Measurements from ENCODE around the gene SRRM4. TPM values are rescaled to one million over a fixed set of nuclear protein-coding genes. Genes with fewer than 3 reads are reported as not detected.

SRRM4 gene
- total RNA-seq, 3 donors from 2014 or later, result 0.32 TPM; not detected in 2

DNA sequence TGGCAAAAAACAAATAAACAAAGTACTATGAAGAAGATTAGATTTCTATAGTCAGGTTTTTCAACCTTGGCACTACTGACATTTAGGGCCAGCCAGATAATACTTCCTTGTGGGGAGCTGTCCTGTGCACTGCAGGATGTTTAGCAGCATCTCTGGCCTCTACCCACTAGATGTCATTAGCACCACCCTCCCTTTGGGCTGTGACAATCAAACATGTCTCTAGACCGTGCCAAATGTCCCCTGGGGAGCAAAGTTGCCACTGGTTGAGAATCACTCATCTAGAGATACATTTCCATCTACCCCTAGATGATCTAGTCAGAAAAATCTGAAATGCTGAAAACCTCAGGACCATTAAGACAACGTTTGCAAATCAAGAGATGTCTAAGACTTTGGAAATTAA lies 29.9 kb downstream of the SRRM4 start:
- no peak for DNase-seq
- intact Hi-C loops (cut with DNase I, micrococcal nuclease), result no loop called here

DNA sequence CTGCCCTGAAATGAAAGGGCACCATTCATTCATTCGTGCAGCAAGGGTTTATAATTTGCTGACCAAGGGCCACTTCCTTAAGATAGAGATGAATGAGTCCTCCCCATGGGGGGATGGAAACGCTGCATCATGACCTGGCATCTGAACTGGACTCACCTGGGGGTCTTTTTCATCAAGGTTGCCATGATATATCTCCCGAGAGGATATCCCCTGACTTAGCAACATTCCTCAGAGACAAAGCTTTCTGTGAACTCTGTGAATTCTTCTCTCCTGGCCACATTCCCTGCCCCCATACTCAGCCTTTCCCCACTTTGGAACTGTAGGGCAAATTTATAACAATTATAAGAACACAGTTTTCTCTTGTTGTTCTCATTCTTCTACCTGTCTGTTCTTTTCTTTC lies 30.8 kb downstream of the SRRM4 start:
- intact Hi-C loops (cut with DNase I, micrococcal nuclease), result no loop called here
- H3K4me1 ChIP-seq (ENCODE audit: low read depth), result no peaks in the 10 kb centered on the region
- no peaks in the 10 kb centered on the region for H3K36me3 ChIP-seq (ENCODE audit: low read depth)
- TF ChIP-seq, protein P1, sequence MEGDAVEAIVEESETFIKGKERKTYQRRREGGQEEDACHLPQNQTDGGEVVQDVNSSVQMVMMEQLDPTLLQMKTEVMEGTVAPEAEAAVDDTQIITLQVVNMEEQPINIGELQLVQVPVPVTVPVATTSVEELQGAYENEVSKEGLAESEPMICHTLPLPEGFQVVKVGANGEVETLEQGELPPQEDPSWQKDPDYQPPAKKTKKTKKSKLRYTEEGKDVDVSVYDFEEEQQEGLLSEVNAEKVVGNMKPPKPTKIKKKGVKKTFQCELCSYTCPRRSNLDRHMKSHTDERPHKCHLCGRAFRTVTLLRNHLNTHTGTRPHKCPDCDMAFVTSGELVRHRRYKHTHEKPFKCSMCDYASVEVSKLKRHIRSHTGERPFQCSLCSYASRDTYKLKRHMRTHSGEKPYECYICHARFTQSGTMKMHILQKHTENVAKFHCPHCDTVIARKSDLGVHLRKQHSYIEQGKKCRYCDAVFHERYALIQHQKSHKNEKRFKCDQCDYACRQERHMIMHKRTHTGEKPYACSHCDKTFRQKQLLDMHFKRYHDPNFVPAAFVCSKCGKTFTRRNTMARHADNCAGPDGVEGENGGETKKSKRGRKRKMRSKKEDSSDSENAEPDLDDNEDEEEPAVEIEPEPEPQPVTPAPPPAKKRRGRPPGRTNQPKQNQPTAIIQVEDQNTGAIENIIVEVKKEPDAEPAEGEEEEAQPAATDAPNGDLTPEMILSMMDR (IDR thresholded peaks at IDR 0.05), result no peak
- H3K4me3 ChIP-seq, result no peak overlapping the region
- DNase-seq, result no peak
- no peak for ATAC-seq
- no peaks in the 10 kb centered on the region for H3K9me3 ChIP-seq

More for the DNA sequence above, 29.9 kb downstream of the SRRM4 start:
- Histone ChIP-seq H3K9me3 (no peaks in the 10 kb centered on the region), H3K36me3 (ENCODE audit: low read depth) (no peaks in the 10 kb centered on the region), H3K4me3 (no peak overlapping the region), H3K4me1 (ENCODE audit: low read depth) (no peaks in the 10 kb centered on the region)
- ATAC-seq, result no peak
- TF ChIP-seq, protein P1 (IDR thresholded peaks at IDR 0.05), result no peak

DNA sequence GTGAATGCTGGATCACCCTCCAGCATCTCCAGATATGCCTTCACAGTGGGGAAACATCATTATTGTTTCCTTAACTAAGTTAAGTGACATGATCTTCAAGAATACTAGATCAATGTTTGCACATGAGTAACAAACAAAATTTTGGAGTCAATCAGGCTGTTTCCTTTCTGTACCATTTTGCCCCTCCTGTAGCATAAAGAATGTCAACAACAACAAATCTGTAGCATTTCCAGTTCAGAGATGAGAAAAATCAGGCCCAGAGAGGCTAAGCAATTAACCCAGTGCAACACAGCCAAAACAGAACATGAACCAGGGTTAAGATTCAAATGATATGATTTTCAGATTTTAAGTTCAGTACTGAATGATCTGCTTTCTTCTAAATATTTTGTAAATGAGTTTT lies 31.7 kb downstream of the SRRM4 start:
- H3K4me1 ChIP-seq (ENCODE audit: low read depth), result no peaks in the 10 kb centered on the region
- no peaks in the 10 kb centered on the region for H3K36me3 ChIP-seq (ENCODE audit: low read depth)
- TF ChIP-seq, protein P1 (IDR thresholded peaks at IDR 0.05), result no peak
- H3K4me3 ChIP-seq, result no peak overlapping the region
- intact Hi-C loops (cut with DNase I, micrococcal nuclease), result no loop called here
- DNase-seq, result no peak
- no peaks in the 10 kb centered on the region for H3K9me3 ChIP-seq
- no peak for ATAC-seq

DNA sequence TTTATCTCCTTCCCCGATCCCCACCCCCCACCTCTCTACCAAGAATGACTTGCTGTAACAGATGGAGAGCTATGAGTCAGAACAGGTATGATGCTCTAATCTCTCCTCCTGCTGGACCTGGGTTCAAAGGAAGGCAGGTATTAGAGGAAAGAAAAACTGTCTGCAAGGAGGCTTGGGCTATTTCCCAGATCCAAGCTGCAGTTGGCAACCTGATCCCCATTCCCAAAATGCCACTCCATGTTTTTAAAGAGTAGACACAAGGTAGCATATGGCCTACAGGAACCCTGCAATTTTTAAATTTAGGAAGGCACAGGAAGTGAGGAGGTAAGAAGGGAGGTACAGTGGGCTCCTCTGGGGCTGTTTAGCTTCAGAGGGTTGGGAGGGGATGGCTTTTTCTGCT lies 33.0 kb downstream of the SRRM4 start:
- H3K4me1 ChIP-seq (ENCODE audit: low read depth), result no peaks in the 10 kb centered on the region
- DNase-seq (no peak), ATAC-seq (no peak)
- H3K9me3 ChIP-seq, result no peaks in the 10 kb centered on the region
- intact Hi-C loops (cut with DNase I, micrococcal nuclease), result no loop called here
- no peak overlapping the region for H3K4me3 ChIP-seq
- TF ChIP-seq, protein P1 (IDR thresholded peaks at IDR 0.05), result no peak
- no peaks in the 10 kb centered on the region for H3K36me3 ChIP-seq (ENCODE audit: low read depth)

DNA sequence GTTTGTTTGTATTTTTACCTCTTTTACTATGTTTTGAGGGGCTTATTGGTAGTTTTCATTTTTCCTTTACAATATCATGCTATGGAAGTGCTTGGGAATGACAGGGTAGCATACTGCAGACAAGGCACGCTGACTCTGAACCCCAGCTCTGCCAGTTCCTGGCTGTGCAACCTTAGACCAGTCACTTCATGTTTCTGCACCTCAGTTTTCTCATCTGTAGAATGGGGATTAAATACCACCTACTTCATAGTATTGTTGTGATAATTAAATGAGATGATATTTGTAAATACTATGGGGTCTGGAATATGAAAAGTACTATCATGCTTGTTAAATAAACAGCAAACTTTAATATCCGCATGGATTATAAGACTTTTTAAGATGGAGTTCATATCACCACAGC lies 35.4 kb downstream of the SRRM4 start:
- ATAC-seq (no peak), DNase-seq (no peak)
- intact Hi-C loops (cut with DNase I, micrococcal nuclease), result no loop called here
- TF ChIP-seq, protein P1 (IDR thresholded peaks at IDR 0.05), result no peak
- Histone ChIP-seq H3K4me3 (no peak overlapping the region), H3K9me3 (no peaks in the 10 kb centered on the region), H3K36me3 (ENCODE audit: low read depth) (no peaks in the 10 kb centered on the region), H3K4me1 (ENCODE audit: low read depth) (no peaks in the 10 kb centered on the region)

DNA sequence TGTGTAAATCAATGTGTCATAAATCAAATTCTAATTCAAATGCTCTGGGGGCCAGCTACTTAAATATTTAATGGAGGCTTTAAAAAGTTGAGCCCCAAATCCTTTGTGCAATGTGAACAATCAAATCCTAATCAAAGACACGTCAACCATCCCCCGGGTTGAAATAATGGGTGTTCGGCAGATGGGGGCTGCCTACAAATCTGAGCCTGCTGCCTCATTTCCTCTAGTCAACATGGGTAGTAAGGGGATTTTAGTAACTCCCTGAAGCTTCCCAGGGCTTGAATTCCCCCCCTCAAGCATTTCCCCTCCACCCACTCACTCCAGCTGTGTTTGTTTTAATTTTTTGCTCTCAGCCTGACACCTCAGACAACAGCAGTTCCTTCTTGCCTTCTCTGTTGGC lies 37.8 kb downstream of the SRRM4 start:
- TF ChIP-seq, protein P1 (IDR thresholded peaks at IDR 0.05), result no peak
- Histone ChIP-seq H3K9me3 (no peaks in the 10 kb centered on the region), H3K4me1 (ENCODE audit: low read depth) (no peaks in the 10 kb centered on the region), H3K36me3 (ENCODE audit: low read depth) (no peaks in the 10 kb centered on the region), H3K4me3 (no peak overlapping the region)
- ATAC-seq (no peak), DNase-seq (no peak)
- intact Hi-C loops (cut with DNase I, micrococcal nuclease), result no loop called here
